Stimulated activated naive CD4-positive, alpha-beta T cell treated with Interleukin-2 at 50 U/mL for 16 hours (primary cell): ENCODE measurements around the gene FMO2.

ENCODE experiments used
- DNase-seq: peaks from one replicate; lab custom pipeline; 2025; lab: John Stamatoyannopoulos, UW

Gene FMO2

DNA sequence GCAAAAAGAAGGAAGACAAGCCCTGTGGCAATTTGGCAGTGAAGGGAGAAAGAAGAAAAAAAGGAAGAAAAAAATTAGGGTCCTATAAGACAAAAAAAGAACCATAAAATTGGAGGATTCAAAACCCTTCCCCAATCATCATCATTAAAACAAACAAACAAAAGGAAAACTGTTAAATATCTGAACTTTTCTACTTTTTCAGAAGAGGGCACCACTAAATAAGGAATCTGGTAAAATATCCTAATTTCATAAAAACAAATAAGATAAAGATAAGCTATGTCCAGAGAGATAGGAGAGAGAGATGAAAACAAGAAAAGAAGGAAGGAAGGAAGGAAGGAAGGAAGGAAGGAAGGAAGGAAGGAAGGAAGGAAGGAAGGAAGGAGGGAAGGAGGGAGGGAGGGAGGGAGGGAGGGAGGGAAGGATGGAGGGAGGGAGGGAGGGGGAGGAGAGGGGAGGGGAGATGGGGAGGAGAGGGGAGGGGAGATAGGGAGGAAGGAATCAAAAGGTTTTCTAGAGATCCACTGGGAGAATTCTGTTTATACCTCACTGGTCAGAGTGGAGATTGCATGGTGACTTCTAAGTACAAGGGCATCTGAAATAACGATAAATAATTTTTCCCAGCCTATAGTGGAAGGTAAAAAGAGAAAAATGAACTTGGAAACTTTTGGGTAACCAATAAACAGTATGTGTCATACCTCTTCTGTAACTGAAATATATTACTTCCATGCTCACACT, 10.4 kb upstream of the FMO2 start:
- DNase-seq, result no peak

DNA sequence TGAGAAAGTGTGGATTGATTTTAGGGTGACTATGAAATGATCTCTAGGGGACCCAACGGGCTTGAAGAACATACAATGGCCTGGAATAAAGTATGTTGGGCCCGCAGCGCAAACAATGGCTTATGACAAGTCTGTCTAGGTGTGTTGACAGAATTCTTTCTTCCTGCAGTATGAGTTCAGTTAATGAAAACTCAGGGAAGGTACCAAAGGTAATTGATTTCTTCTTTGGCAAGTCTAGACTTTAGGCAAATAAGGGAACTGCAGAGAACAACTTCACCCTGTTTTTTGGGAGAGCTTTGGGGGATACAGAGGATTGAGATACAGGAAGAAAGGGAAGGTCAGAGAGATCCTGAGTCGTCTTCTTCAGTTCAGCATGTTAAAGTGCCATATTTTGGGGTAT, 7.8 kb upstream of the FMO2 start:
- DNase-seq, result no peak

DNA sequence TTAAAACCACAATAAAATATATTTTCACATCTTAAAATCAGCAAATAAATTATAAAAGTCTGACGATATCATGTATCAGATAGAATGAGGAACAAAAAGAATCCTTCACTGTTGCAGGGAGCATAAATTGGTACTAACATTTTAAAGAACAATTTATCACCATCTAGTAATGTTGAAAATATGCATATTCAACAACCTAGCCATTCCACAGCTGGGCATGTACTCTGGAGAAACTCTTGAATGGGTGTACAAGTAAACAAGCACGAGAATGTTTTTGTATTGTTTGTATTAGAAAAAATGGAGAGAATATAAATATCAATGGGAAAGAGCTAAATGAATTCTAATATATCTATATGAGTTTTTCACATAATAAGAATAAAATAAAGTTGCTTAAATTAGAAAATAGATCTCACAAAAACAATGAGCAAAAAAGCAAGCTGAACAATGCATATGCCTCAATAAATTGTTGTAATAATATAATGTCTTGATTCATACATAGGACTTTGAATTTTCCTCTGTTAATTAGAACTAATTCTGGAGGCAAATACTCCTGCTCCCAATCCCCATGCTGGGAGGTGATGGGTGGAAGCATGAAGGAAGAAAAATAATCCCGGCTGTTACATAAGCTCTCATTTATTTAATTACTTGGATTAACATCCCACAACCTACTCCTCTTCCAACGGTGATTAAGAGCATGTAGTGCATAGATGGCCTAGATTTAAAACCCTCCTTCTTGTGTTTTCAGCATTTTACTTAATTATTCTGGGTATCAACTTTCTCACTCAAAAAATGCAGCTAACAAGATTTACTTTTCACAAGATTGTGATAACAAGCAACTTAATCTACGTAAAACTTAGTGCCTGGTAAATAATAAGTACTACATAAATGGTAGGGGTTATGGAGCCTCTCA, 5.5 kb upstream of the FMO2 start:
- DNase-seq, result no peak

DNA sequence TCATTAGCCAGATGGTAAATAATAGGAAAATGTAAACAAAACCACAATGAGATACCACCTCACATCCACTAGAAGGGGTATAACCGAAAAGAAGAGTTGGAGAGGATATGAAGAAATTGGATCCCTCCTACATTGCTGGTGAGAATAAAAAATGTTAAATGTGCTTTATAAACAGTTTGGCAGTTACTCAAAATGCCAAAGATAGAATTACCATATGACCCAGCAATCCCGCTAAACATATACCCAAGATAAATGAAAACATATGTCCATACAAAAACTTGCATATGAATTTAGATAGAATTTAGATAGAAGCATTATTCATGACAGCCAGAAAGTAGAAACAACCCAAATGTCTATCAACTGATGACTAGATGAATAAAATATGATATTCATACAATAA, 4.4 kb upstream of the FMO2 start:
- DNase-seq, result no peak

DNA sequence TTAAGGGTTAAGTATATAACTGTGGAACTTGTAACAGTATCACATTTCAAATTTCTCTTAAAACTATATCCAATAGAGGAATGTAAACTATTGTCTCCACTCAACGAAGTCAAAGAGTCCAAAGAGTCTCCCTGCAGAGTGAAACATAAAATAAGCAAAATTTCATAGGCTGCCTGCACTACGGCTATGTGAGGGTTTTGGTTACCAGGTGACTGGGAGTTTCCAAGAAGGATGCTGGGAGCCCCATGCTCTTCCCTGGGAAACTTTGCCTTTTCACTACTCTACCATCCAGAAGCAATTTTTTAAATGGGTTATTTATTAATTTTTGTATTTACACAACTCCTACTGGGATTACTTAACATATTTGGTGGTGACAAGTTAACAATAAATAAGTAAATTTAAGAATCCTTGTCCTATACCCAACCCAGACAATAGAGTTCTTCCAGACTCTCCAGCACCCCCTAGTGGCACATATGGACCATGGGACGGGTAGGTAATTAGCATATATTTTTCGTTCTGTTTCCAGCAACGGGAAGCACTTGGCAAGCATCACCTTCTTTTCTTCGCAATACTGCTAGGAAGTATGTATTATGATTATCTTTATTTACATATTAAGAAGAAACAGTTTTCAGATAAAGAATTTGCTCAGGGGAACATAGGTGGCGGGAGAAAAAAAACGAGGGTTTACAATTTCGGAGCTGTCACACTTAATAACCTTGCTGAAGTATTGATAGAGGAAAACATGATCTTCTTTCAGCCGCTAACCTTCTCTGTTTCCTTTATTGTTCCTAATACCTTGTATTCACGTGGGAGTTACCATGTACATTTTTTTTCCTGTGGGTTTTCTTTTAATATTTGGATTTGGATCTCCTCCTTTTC, 3.5 kb downstream of the FMO2 start:
- peak; percentile 9 for DNase-seq

DNA sequence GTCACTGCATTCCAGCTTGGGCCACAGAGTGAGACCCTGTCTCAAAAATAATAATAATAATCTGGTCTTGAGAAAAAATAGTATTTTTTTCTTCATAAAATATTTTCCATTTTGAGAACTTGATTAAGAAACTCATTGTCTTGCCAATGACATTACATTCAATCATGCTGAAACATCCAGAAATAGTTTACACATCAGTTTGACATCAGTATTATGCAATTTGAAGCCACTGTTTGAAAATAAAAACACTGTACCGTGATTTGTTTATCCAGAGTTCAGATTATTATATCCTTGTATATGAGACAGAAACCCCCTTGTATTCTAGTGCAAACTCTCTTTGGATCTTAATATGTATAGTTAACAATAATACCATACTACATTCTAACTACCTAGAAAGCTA, 6.9 kb downstream of the FMO2 start:
- no peak for DNase-seq

DNA sequence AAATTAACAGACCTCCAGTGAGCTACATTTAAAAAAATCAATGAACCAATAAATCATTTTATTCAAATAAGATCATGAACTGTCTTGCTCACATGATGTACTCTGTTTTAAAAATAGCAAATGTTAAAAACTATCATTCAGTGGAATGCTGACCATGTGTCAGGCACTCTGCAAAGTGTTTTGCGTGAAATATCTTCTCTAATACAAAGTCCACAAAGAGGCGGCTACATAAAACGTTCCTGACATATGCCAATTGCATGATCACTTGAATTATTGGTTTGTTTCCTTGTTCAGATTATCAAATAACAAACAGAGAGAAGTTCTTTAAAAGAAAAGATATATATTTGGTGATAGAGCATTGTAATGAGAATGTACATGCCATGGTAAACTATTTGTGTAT, 10.7 kb downstream of the FMO2 start:
- no peak for DNase-seq

DNA sequence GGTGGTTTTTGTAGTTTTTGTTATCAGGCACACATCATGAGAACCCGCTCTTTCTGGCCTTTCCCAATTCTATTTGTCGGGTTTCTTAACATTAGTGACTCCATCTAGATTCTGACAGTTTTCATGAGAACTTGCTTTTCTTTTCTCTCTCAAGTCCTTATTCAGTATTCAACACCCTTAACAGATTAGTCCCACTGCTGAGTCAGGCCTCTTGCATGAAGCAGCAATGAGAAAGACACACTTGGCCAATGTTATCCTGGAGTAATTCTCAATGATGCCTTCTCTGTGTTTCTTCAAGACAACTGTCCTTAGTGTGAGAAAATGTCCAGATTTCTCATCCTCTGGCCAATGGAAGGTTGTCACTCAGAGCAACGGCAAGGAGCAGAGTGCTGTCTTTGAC, 11.3 kb downstream of the FMO2 start:
- DNase-seq, result no peak

DNA sequence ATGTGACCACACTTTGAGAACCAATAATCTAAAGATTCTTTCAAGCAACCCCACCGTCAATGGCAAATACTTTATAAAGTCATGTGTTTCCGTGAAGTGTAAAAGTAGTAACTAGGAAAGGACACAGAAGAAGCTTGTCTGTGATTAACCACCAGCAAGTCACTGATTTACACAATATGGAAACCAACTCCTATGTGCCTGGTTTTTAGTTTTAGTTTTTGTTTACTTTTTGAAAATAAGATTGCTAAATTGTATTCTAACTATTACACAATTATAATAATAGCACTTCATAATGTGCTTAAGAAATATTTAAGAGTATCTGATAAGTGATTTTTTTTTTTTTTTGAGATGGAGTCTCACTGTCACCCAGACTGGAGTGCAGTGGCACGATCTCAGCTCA, 13.0 kb downstream of the FMO2 start:
- DNase-seq, result no peak

DNA sequence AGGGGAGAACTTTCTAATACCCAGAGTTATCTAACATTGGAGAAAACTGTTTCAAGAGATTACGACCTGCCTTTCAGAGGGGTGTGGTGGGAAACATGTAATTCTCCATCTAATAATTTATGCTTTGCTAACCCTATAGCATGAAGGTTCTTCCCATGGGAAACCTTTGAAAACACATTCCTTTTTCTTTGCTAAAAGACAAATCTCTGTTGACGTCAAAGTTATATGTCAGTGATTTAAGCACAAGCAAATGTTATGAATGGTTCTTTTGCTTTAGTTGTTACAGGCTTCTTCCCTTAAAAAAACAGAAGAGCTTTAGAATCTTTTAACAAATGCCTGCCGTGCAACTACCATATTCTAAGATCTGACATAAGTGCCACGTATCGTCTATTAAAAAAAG, 19.2 kb downstream of the FMO2 start:
- no peak for DNase-seq

DNA sequence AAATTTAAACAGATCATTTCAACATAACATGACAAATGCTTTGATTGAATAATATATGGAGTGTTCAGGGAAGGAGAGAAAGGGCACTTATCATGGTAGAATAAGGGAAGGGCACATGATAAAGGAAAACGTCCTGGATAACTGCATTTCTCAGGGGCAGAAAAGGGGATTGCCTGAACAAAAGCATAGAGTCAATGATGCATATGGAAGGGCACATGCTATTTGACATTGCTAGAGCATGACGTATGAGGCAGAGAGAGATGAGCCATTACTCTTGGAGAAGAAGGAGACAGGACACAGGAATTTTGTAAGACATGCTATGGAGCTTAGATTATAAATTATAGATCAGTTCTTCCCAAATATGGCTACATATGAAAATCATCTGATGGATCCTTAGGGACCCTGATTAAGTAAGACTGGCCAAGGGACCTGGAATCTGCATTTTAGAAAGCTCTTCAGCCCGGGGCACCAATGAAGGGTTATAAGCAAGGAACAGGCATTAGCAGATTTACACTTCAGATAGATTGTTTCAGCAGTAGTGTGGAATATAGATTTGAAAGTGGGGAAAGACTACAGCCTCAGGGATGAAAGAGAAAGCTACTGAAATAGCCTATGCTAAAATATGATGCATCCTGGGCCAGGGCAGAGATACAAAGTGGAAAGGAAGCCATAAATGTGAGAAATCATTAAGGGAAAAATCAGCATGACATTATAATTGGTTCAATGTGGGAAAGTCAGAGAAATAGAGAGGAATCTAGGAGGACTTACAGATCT, 21.3 kb downstream of the FMO2 start:
- DNase-seq, result no peak

DNA sequence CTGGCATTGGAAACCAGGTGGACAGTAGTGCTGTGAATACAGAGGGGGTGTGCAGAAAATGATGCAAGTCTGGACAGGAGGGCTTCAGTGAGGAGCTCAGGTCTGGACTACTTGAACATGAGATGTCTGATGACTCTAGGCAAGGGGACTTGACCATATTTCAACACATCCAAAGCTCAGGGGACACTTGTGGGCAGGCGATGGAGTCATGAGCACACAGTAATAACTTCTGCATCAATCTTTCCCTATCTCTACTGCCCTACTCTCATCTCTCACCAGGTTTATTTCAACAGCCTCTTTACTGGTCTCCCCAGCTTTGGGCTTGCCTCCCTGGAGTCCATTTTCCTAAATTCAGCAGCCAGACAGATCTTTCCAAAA, 21.9 kb downstream of the FMO2 start:
- no peak for DNase-seq

DNA sequence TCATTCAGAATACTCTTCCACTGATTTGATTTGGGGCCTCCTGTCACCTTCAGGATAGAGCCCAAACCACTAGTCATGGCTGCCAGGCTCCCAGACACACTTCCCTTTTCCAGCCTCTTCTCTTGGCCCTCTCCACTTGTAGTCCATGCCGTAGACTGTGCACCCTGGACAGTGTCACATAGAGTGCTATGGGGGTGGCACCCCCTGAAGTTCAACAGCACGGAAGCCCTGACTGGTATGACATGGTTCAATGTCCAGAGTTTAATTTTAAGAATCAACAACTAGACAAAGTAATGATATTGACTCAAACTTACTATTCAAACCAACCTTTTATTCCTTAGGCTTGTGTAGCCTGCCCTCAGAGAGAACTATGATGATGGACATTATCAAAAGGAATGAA, 22.3 kb downstream of the FMO2 start:
- DNase-seq, result no peak

DNA sequence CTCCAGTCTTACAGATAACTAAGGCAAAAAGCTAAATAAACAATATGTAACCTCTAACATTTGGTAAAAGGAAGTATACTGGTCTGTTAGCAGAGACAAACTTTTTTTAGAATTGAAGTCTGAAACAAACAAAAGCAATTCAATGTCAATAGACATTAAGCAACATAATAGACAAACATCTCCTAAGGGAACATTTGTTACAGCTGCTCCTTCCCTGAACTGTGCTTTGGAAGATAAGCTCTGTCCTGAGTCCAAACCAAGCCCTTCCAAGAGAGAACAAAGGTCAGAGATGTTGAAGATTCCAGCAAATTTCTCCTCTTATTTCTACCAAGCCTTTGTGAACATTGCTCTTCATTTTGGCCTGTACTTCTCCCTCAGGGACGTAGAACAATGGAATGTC, 25.3 kb downstream of the FMO2 start:
- DNase-seq, result no peak

DNA sequence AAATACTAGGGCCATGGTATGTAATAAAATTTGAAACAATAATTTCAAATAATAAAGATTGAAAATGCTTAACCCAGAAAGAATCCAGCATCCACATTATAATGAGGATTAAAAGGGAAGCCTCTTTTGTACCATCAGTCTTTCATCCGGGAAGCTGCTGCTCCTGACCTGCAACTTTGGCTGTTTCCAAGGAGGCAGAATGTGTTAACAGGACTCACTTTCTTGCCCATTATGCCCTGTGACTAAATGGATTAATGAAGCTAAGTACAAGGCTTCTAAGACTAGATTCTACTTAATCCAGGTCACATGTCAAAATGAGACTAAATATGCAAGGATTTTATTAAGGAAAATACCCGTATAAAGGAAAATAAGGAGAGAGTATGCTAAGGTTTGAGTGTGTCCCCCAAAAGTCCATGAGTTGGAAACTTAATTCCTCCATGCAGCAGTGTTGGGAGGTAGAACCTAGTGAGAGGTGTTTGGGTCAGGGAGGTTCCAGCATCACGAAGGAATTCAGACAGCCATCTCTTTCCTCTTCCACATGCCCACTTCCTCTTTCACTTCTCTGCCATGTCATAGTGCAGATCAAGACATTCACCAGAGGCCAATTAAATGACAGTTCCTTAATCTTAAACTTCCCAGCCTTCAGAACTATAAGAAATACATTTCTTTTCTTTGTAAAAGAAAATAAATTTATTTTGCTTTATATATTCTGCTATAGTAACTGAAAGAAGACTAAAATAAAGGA, 27.7 kb downstream of the FMO2 start:
- DNase-seq, result no peak

DNA sequence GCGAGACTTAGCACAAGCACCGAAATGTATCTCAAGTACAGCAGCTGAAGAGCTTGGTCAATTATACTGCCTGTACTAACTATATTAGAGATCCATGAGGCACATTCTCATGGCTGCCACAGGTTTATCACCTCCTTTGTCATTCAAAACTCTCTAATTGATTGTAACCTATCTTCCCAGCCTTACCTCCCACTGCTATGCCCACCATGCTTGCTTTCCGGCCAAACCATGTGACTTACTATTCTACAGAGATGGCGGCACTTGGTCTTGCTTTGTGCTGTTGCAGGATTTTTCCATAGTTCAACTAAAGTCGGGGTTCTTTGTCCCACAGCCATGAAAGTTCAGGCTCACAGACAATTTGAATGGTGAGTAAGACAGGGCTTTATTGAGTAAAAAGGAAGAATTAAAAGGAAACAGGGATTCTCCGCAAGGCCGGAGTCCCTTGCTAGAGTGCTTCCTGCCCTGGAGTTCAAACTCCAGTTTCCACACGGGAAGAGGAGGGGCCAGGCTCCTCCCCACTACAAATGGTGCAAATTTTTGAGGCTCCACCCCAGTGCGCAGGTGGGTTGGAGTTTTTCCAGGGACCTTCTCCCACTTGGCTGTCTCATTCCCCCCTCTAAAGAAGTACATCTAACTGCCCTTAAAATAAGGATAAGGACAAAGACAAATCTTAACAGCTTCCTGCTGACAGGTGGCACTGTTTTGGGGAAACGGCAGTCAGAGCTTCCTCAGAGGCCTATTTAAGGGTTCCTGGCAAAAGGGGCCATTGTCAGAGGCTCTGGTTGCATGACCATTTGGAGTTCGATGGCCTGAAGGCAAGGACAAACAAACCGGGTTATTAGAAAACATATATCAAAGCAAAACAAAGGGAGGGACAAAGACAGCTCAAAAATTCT, 28.7 kb downstream of the FMO2 start:
- no peak for DNase-seq

DNA sequence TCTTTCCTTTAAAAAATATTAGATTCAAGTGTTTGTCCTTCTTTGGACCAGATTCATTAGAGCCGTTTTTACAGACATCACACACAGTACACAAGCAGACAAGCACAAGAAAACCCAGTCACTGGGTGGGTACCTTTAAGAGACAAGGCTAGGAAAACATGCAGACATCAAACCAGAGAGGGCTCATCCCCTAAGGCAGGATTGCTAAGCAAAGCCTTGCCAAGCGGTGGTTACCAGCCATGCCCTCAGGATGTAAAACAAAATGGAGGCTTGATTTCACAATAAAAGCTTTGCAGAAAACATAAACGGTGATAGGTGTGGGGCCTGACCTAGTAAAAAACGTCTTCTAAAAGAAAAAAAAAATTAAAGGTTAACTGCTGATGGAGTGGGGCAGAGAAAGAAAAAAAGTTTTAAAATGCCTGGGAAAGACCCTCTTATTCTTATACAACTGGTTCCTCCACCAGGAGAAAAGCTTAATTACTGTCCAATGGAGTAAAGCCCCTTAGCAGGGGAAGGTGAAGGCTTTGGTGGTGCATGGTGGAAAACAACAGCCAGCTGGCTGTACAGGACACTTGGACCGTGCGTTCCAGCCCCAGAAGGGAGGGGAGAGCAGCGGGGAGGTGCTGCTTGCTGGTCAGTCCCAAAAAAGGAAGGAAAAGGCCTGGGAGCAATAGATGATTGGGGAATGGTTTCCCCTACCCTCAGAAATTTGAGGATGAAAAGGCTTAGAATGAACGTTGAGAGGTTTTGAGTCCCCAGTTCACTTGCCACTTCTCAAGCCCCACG, 32.8 kb downstream of the FMO2 start:
- no peak for DNase-seq

DNA sequence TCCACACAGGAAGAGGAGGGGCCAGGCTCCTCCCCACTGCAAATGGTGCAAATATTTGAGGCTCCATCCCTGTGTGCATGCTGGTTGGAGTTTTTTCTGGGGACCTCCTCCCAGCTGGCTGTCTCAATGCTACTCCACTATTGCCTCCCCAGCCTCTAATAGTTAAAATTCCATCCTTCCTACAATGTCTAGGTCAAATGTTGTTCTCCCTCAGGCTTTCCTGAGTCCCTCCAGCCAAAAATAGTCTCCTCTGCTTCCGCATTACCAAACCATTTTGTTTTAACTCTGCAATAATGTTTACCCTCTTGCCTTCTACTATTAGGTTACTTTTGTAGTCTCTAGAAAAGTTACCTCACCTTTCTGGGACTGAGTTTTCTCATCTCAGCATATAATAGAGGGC, 33.6 kb downstream of the FMO2 start:
- DNase-seq, result no peak
